HG03060 (cell line): ENCODE results near the gene GRIP1.
A peak's percentile ranks its signal among the peaks of the same experiment; 100 is the strongest.
"Not testable (repeated sequence)": the region's sequence is repeated elsewhere in the genome, so short reads cannot be mapped to it uniquely, and the experiment has no call there.

Experiments
- ATAC-seq: cut with Tn5 transposase; IDR thresholded peaks from one replicate; pipeline ENCODE4 v1.9.1; 2021; ENCODE audit warnings: low read depth, moderate number of reproducible peaks; ENCODE audit not compliant: unreplicated experiment

Gene GRIP1

GRCh38 chr12:66345212-66345611, 333.7 kb downstream of the GRIP1 start:
- ATAC-seq = no peak

GRCh38 chr12:66341126-66341525, 337.8 kb downstream of the GRIP1 start:
- ATAC-seq = no peak

GRCh38 chr12:66340131-66340530, 338.7 kb downstream of the GRIP1 start:
- ATAC-seq = no peak

- no peak for ATAC-seq
Observed at GRCh38 chr12:66337381-66338010, 341.4 kb downstream of the GRIP1 start.

- ATAC-seq = no peak
Observed at GRCh38 chr12:66335746-66336145, 343.1 kb downstream of the GRIP1 start.

- no peak for ATAC-seq
Observed at GRCh38 chr12:66331814-66332213, 347.1 kb downstream of the GRIP1 start.

- ATAC-seq = no peak
Observed at GRCh38 chr12:66331016-66331415, 347.9 kb downstream of the GRIP1 start.

GRCh38 chr12:66329941-66330340, 348.9 kb downstream of the GRIP1 start:
- ATAC-seq = no peak

GRCh38 chr12:66323017-66323416, 355.9 kb downstream of the GRIP1 start:
- ATAC-seq = no peak

- no peak for ATAC-seq
Observed at GRCh38 chr12:66321435-66321834, 357.4 kb downstream of the GRIP1 start.

GRCh38 chr12:66320996-66321395, 357.9 kb downstream of the GRIP1 start:
- no peak for ATAC-seq

- ATAC-seq = no peak
Observed at GRCh38 chr12:66319266-66319954, 359.5 kb downstream of the GRIP1 start.

GRCh38 chr12:66314278-66314677, 364.6 kb downstream of the GRIP1 start:
- ATAC-seq = no peak

GRCh38 chr12:66312189-66312588, 366.7 kb downstream of the GRIP1 start:
- ATAC-seq = no peak

GRCh38 chr12:66309606-66310005, 369.3 kb downstream of the GRIP1 start:
- ATAC-seq = no peak

- ATAC-seq = no peak
Observed at GRCh38 chr12:66304296-66304900, 374.5 kb downstream of the GRIP1 start.

GRCh38 chr12:66303316-66303804, 375.5 kb downstream of the GRIP1 start:
- ATAC-seq = not testable (repeated sequence)

- no peak for ATAC-seq
Observed at GRCh38 chr12:66302827-66303169, 376.1 kb downstream of the GRIP1 start.

- ATAC-seq = peak; percentile 85
Observed at GRCh38 chr12:66301944-66302826, 376.7 kb downstream of the GRIP1 start, which contains the start of gene HELB. TSS of gene HELB (plus strand) at chr12:66302493. CDS start at chr12:66302604, 111 bp downstream.

- ATAC-seq = no peak
Observed at GRCh38 chr12:66297923-66298322, 381.0 kb downstream of the GRIP1 start.
